Small intestine (tissue), 7 donors: Measurements from ENCODE around the gene INPP4A. TPM values are rescaled to one million over a fixed set of nuclear protein-coding genes. Genes with fewer than 3 reads are reported as not detected.

Experiments
- DNase-seq, 2 donors: peaks; one replicate each; pipeline versions ENCODE4 v3.0.0 to v3.0.0-alpha.2; 2013
- FAIRE-seq: peaks from 2 replicates; lab custom pipeline; 2012; peaks lifted over from hg19 to GRCh38; lab: Jason Lieb, UNC
- H3K27ac ChIP-seq, 3 donors: one replicate each; pipeline ENCODE4 v1.5.1; 2013; ENCODE audit warnings: low read length in 2 of 3, mild to moderate bottlenecking in 2 of 3, control low read depth in 1 of 3, inconsistent platforms in 1 of 3, low read depth in 1 of 3, moderate library complexity in 1 of 3
- H3K27me3 ChIP-seq, 3 donors: one replicate each; pipeline ENCODE4 v1.6.1; 2013; ENCODE audit warnings: low read length in 3 of 3, inconsistent platforms in 1 of 3; ENCODE audit not compliant: control insufficient read depth in 3 of 3, insufficient read depth in 3 of 3
- H3K36me3 ChIP-seq, 3 donors: one replicate each; pipeline ENCODE4 v1.6.1; 2013; ENCODE audit warnings: low read length in 3 of 3, inconsistent platforms in 1 of 3, low read depth in 1 of 3, mild to moderate bottlenecking in 1 of 3, moderate library complexity in 1 of 3; ENCODE audit not compliant: control insufficient read depth in 3 of 3, insufficient read depth in 2 of 3
- H3K4me1 ChIP-seq, 3 donors: one replicate each; pipeline ENCODE4 v1.6.1; 2013; ENCODE audit warnings: low read length in 2 of 3, inconsistent platforms in 1 of 3, low read depth in 1 of 3, mild to moderate bottlenecking in 1 of 3, moderate library complexity in 1 of 3; ENCODE audit not compliant: control insufficient read depth in 3 of 3, insufficient read depth in 2 of 3
- H3K4me3 ChIP-seq, 3 donors: one replicate each; pipeline ENCODE4 v1.5.1; 2013; ENCODE audit warnings: low read length in 3 of 3, control low read depth in 1 of 3, inconsistent platforms in 1 of 3, low read depth in 1 of 3, mild to moderate bottlenecking in 1 of 3, moderate library complexity in 1 of 3
- H3K9me3 ChIP-seq, 2 donors: one replicate each; pipeline ENCODE4 v1.6.1; 2013; ENCODE audit warnings: low read depth in 1 of 2, low read length in 1 of 2; ENCODE audit not compliant: control insufficient read depth in 2 of 2, insufficient read depth in 1 of 2
- WGBS, 3 donors: extraction: QIAGEN DNeasy Blood & Tissue Kit; methylation state at CpG; one replicate each; pipeline ENCODE4 v1.1.7; 2013; 5-methylcytosine and 5-hydroxymethylcytosine counted together
- polyA plus RNA-seq, 4 donors: library from polyadenylated mRNA; stranded (reverse) in 3 of 4; unstranded in 1 of 4; fragments of 200-250 nt in 3 of 4; fragments of 120-200 nt in 1 of 4; gene quantifications; one replicate each; pipeline versions ENCODE4 v1.2.1 to v1.2.3, GENCODE V29; 2013
- donor health status: healthy with polysubstance abuse.
- donor health status: control.
- donor health status: control.
- donor health status: Bipolar disorder and iron deficiency.
- donor health status: healthy.

INPP4A gene
- polyA plus RNA-seq, 4 donors = 1.6 to 8.3 (median 4.1) TPM

GRCh38 chr2:98519156-98519555 lies 74.5 kb downstream of the INPP4A start:
- FAIRE-seq = no peak
- no peaks in the 10 kb centered on the region for H3K9me3 ChIP-seq

GRCh38 chr2:98519851-98520250 lies 75.2 kb downstream of the INPP4A start:
- Histone ChIP-seq H3K27ac (no peak overlapping the region), H3K4me1 (no peaks in the 10 kb centered on the region), H3K4me3 (no peak overlapping the region), H3K36me3 (peaks cover 0 to 19% (median 2%) of the 10 kb centered on the region in 3 donors), H3K9me3 (no peaks in the 10 kb centered on the region), H3K27me3 (no peaks in the 10 kb centered on the region)
- 88 to 91% (median 88%) methylated on average over 16 of the region's 16 CpGs for WGBS, 3 donors
- DNase-seq (no peak), FAIRE-seq (no peak)

More at GRCh38 chr2:98519156-98519555, 74.5 kb downstream of the INPP4A start:
- no peaks in the 10 kb centered on the region for H3K27me3 ChIP-seq
- H3K4me3 ChIP-seq = no peak overlapping the region
- peaks cover 0 to 19% (median 2%) of the 10 kb centered on the region in 3 donors for H3K36me3 ChIP-seq
- DNase-seq = no peak
- WGBS, 3 donors = 69 to 81% (median 70%) methylated on average over 6 of the region's 6 CpGs
- no peak overlapping the region for H3K27ac ChIP-seq
- H3K4me1 ChIP-seq = no peaks in the 10 kb centered on the region

- Histone ChIP-seq H3K9me3 (no peaks in the 10 kb centered on the region), H3K4me3 (no peak overlapping the region), H3K27ac (no peak overlapping the region), H3K27me3 (no peaks in the 10 kb centered on the region), H3K4me1 (no peaks in the 10 kb centered on the region), H3K36me3 (peaks cover 0 to 19% (median 2%) of the 10 kb centered on the region in 3 donors)
- DNase-seq (no peak), FAIRE-seq (no peak)
- 96 to 98% (median 96%) methylated on average over 6 of the region's 6 CpGs for WGBS, 3 donors
Observed at GRCh38 chr2:98520806-98521205, 76.1 kb downstream of the INPP4A start.

GRCh38 chr2:98521266-98521665 lies 76.6 kb downstream of the INPP4A start:
- FAIRE-seq (no peak), DNase-seq (no peak)
- peaks cover 0 to 19% (median 2%) of the 10 kb centered on the region in 3 donors for H3K36me3 ChIP-seq
- H3K4me1 ChIP-seq = no peaks in the 10 kb centered on the region
- no peaks in the 10 kb centered on the region for H3K9me3 ChIP-seq
- WGBS, 3 donors = 89 to 93% (median 92%) methylated on average over 7 of the region's 7 CpGs
- H3K4me3 ChIP-seq = no peak overlapping the region
- H3K27me3 ChIP-seq = no peaks in the 10 kb centered on the region
- H3K27ac ChIP-seq = no peak overlapping the region

- Histone ChIP-seq H3K9me3 (no peaks in the 10 kb centered on the region), H3K4me3 (no peak overlapping the region), H3K4me1 (no peaks in the 10 kb centered on the region), H3K36me3 (peaks cover 0 to 19% (median 2%) of the 10 kb centered on the region in 3 donors), H3K27me3 (no peaks in the 10 kb centered on the region), H3K27ac (no peak overlapping the region)
- 90 to 99% (median 93%) methylated on average over 2 of the region's 2 CpGs for WGBS, 3 donors
- DNase-seq = no peak
- FAIRE-seq = no peak
Observed at GRCh38 chr2:98522854-98523253, 78.2 kb downstream of the INPP4A start.

GRCh38 chr2:98524168-98524567 lies 79.5 kb downstream of the INPP4A start:
- 63 to 87% (median 79%) methylated on average over 3 of the region's 3 CpGs for WGBS, 3 donors

GRCh38 chr2:98528349-98528748 lies 83.7 kb downstream of the INPP4A start:
- no peaks in the 10 kb centered on the region for H3K9me3 ChIP-seq
- DNase-seq = no peak
- no peaks in the 10 kb centered on the region for H3K27me3 ChIP-seq
- no peak for FAIRE-seq
- no peak overlapping the region for H3K27ac ChIP-seq
- no peak overlapping the region for H3K4me3 ChIP-seq
- H3K36me3 ChIP-seq = no peaks in the 10 kb centered on the region
- no peaks in the 10 kb centered on the region for H3K4me1 ChIP-seq

More at GRCh38 chr2:98524168-98524567, 79.5 kb downstream of the INPP4A start:
- Histone ChIP-seq H3K4me3 (no peak overlapping the region), H3K9me3 (no peaks in the 10 kb centered on the region), H3K4me1 (no peaks in the 10 kb centered on the region), H3K27me3 (no peaks in the 10 kb centered on the region), H3K27ac (no peak overlapping the region), H3K36me3 (peaks cover 0 to 19% (median 2%) of the 10 kb centered on the region in 3 donors)
- FAIRE-seq (no peak), DNase-seq (no peak)

GRCh38 chr2:98530114-98530513 lies 85.5 kb downstream of the INPP4A start:
- H3K27me3 ChIP-seq = no peaks in the 10 kb centered on the region
- no peak for FAIRE-seq
- no peaks in the 10 kb centered on the region for H3K9me3 ChIP-seq
- no peak overlapping the region for H3K27ac ChIP-seq
- no peaks in the 10 kb centered on the region for H3K4me1 ChIP-seq
- 81 to 94% (median 89%) methylated on average over 1 of the region's 1 CpG for WGBS, 3 donors
- no peak for DNase-seq
- H3K36me3 ChIP-seq = peaks cover 0 to 4% (median 0%) of the 10 kb centered on the region in 3 donors
- H3K4me3 ChIP-seq = no peak overlapping the region

GRCh38 chr2:98532756-98533155 lies 88.1 kb downstream of the INPP4A start:
- no peaks in the 10 kb centered on the region for H3K9me3 ChIP-seq
- FAIRE-seq (no peak), DNase-seq (no peak)
- whole genome bisulfite sequencing, 3 donors = 80 to 84% (median 81%) methylated on average over 6 of the region's 6 CpGs
- H3K36me3 ChIP-seq = peaks cover 0 to 8% (median 0%) of the 10 kb centered on the region in 3 donors
- no peaks in the 10 kb centered on the region for H3K4me1 ChIP-seq
- H3K4me3 ChIP-seq = no peak overlapping the region
- no peaks in the 10 kb centered on the region for H3K27me3 ChIP-seq
- no peak overlapping the region for H3K27ac ChIP-seq
